OCI-LY7 (cell line): ENCODE measurements around the gene DCAF5. TPM values are rescaled to one million over a fixed set of nuclear protein-coding genes. Genes with fewer than 3 reads are reported as not detected.

Experiments used
- BruUV-seq: library from RNA; stranded (reverse); fragments of 400-500 nt; replicated peaks from 2 replicates; lab custom pipeline; 2021; lab: Mats Ljungman, UMichigan
- CTCF ChIA-PET: fragments of 300-600 bp; sonication (Branson Sonifier 250); formaldehyde crosslinking; loops from one replicate; lab custom pipeline; 2022; ENCODE audit warnings: antibody characterized with exemption; ENCODE audit not compliant: unreplicated experiment; lab: Charles Lee
- POLR2A ChIA-PET: fragments of 300-600 bp; sonication (Branson Sonifier 250); formaldehyde crosslinking; loops from one replicate; lab custom pipeline; 2022; ENCODE audit warnings: antibody characterized with exemption; lab: Charles Lee
- DNase-seq: peaks from one replicate; pipeline ENCODE4 v3.0.0-alpha.2; 2015; ENCODE audit warnings: low spot score
- H2AFZ ChIP-seq: fragments of 200-600 bp; sonication (generic), shearing (Covaris generic); 2 replicates; pipeline ENCODE4 v1.6.1; 2014; ENCODE audit warnings: mild to moderate bottlenecking, antibody characterized with exemption, low read length, moderate library complexity
- H3K27ac ChIP-seq: fragments of 200-600 bp; sonication (generic); 2 replicates; pipeline ENCODE4 v1.5.1; 2014; ENCODE audit warnings: mixed run types, low read depth, mild to moderate bottlenecking, moderate library complexity, low read length, inconsistent platforms; ENCODE audit not compliant: poor library complexity, severe bottlenecking
- H3K36me3 ChIP-seq: fragments of 200-600 bp; sonication (generic); 2 replicates; pipeline ENCODE4 v1.6.1; 2014; ENCODE audit warnings: mild to moderate bottlenecking, antibody characterized with exemption, low read length, moderate library complexity, mixed read lengths; ENCODE audit not compliant: insufficient read depth
- H3K4me1 ChIP-seq: fragments of 200-600 bp; sonication (generic); 2 replicates; pipeline ENCODE4 v1.5.1; 2014; ENCODE audit warnings: mild to moderate bottlenecking, low read length; ENCODE audit not compliant: insufficient read depth, poor library complexity, severe bottlenecking
- H3K4me2 ChIP-seq: fragments of 200-600 bp; sonication (generic); 2 replicates; pipeline ENCODE4 v1.6.1; 2014; ENCODE audit warnings: mild to moderate bottlenecking, low read length
- H3K4me3 ChIP-seq: fragments of 200-600 bp; sonication (generic); 2 replicates; pipeline ENCODE4 v1.5.1; 2014; ENCODE audit warnings: mild to moderate bottlenecking, low read depth, low read length; ENCODE audit not compliant: poor library complexity, severe bottlenecking
- H3K79me2 ChIP-seq: fragments of 200-600 bp; sonication (generic); 2 replicates; pipeline ENCODE4 v1.6.1; 2016; ENCODE audit warnings: low read depth, mild to moderate bottlenecking, low read length, moderate library complexity, mixed read lengths; ENCODE audit not compliant: insufficient read depth
- H3K9me2 ChIP-seq: fragments of 200-600 bp; sonication (generic); 2 replicates; pipeline ENCODE4 v1.6.1; 2016; ENCODE audit warnings: mild to moderate bottlenecking, low read length, mixed read lengths; ENCODE audit not compliant: insufficient read depth
- H3K9me3 ChIP-seq: fragments of 200-600 bp; sonication (generic); 2 replicates; pipeline ENCODE4 v1.6.1; 2014; ENCODE audit warnings: mild to moderate bottlenecking, mixed run types, low read length, mixed read lengths
- H4K20me1 ChIP-seq: fragments of 200-600 bp; sonication (generic); 2 replicates; pipeline ENCODE4 v1.6.1; 2014; ENCODE audit warnings: mild to moderate bottlenecking, antibody characterized with exemption, low read length, moderate library complexity, mixed read lengths; ENCODE audit not compliant: insufficient read depth
- EZH2phosphoT487 ChIP-seq: fragments of 200-600 bp; sonication (generic); IDR thresholded peaks from 2 replicates; pipeline ENCODE4 v1.6.1; 2018; ENCODE audit warnings: low read depth, borderline replicate concordance, mild to moderate bottlenecking, mixed run types, antibody characterized with exemption, low read length, moderate library complexity, mixed read lengths
- intact Hi-C: fragments of 100-400 bp; cut with micrococcal nuclease; formaldehyde crosslinking; loops from one replicate; pipeline ENCODE4 v1.10.0; 2022; ENCODE audit not compliant: unreplicated experiment
- total RNA-seq, 2 experiments: library from RNA; depleted of rRNA in 1 of 2; stranded (reverse); fragments of >200 nt in 1 of 2; shearing (Covaris generic) in 1 of 2; gene quantifications; 2 replicates each; pipeline ENCODE4 v1.2.3, GENCODE V29; 2014 to 2022
- TF ChIP-seq, protein P1 (sequence below): fragments of 200-600 bp; sonication (generic); conservative IDR thresholded peaks from 2 replicates; pipeline ENCODE4 v1.5.1; 2014; ENCODE audit warnings: mild to moderate bottlenecking, antibody characterized with exemption, low read length, moderate library complexity, mixed read lengths

Gene DCAF5
- total RNA-seq, 2 experiments from 2014 or later, result 23.1 to 46.0 TPM

DNA sequence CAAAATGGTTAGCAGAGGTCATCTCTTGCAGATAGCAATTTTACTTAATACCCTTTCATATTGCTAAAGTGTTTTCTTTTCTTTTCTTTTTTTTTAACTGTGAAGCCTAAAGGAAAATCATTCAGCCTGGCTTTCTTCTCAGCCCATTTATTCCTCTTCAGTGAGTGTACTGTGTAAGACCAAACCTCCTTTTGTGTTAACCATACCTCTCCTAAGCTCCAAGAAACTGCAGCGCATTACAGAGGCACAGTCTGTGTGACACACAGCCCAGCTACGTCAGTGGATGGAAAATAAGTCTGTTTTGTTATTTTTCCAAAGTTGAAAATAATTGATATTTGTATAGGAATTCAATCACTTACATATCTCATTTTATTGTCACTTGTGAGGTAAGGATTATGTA, 21.7 kb downstream of the DCAF5 start:
- peaks cover 28% of the 10 kb centered on the region; the same call in 1 of the 2 replicates for H3K79me2 ChIP-seq
- no peak overlapping the region for H2AFZ ChIP-seq
- H3K36me3 ChIP-seq, result peaks cover 10% of the 10 kb centered on the region; the same call in 1 of the 2 replicates
- no peak for TF ChIP-seq EZH2phosphoT487
- TF ChIP-seq, protein P1, sequence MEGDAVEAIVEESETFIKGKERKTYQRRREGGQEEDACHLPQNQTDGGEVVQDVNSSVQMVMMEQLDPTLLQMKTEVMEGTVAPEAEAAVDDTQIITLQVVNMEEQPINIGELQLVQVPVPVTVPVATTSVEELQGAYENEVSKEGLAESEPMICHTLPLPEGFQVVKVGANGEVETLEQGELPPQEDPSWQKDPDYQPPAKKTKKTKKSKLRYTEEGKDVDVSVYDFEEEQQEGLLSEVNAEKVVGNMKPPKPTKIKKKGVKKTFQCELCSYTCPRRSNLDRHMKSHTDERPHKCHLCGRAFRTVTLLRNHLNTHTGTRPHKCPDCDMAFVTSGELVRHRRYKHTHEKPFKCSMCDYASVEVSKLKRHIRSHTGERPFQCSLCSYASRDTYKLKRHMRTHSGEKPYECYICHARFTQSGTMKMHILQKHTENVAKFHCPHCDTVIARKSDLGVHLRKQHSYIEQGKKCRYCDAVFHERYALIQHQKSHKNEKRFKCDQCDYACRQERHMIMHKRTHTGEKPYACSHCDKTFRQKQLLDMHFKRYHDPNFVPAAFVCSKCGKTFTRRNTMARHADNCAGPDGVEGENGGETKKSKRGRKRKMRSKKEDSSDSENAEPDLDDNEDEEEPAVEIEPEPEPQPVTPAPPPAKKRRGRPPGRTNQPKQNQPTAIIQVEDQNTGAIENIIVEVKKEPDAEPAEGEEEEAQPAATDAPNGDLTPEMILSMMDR, result no peak
- no peak for DNase-seq
- ChIA-PET POLR2A (interaction anchor here (0.6 to 1.3 kb wide), 4 partner anchors 10 to 214 kb away, joined by 3 to 5 read pairs (median 3); no protein-coding TSS in a partner anchor), CTCF (no interaction called here)
- no peak overlapping the region for H3K4me2 ChIP-seq
- BruUV-seq, result no TSS peak
- H3K4me3 ChIP-seq, result no peak overlapping the region
- H4K20me1 ChIP-seq, result peaks cover 8% of the 10 kb centered on the region; the same call in 1 of the 2 replicates
- H3K27ac ChIP-seq, result no peak overlapping the region
- intact Hi-C loops, result no loop called here
- H3K4me1 ChIP-seq, result no peaks in the 10 kb centered on the region
- H3K9me3 ChIP-seq, result no peaks in the 10 kb centered on the region
- H3K9me2 ChIP-seq, result no peaks in the 10 kb centered on the region

DNA sequence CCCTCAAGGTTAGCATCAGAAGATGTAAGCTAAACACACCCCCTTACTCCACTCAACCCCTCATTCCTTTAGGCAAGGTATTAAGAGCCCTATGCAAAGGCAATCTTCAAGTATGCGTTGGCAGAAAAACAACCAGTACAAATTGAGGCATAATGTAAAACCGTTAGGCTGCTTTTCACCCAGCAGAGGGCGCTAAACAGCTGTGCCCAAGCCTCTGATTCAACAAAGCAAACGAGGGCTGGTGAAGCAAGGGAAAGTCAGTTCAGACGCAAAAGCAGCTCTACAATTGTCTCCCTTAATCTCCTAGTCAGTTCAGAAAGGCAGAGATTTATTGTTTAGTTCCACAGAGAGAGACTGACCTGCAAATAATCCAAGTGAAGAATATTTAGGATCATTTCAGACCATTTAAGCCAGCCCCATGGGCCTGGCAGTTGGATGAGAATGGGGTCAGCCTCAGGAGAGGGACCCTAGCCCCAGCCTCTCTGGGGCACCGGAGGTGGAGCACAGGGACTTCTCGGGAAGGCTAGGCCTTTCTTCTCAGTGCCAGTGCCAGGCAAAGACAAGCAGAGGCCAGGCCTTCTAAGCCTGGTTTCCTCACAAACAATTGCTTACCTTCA, 23.5 kb downstream of the DCAF5 start:
- Histone ChIP-seq H3K9me3 (no peaks in the 10 kb centered on the region), H3K79me2 (peaks cover 28% of the 10 kb centered on the region; the same call in 1 of the 2 replicates), H2AFZ (no peak overlapping the region), H3K4me2 (no peak overlapping the region), H3K9me2 (no peaks in the 10 kb centered on the region), H3K27ac (no peak overlapping the region), H3K4me3 (no peak overlapping the region), H4K20me1 (peaks cover 16% of the 10 kb centered on the region), H3K36me3 (peaks cover 6% of the 10 kb centered on the region; the same call in 1 of the 2 replicates), H3K4me1 (no peaks in the 10 kb centered on the region)
- no peak for TF ChIP-seq EZH2phosphoT487
- TF ChIP-seq, protein P1, result peak; percentile 97
- CTCF ChIA-PET, result interaction anchor here (0.9 kb wide), 1 partner anchor 13 kb away, joined by 3 read pairs; no protein-coding TSS in a partner anchor
- POLR2A ChIA-PET, result interaction anchor here (0.7 kb wide), 1 partner anchor 1105 kb away, joined by 3 read pairs; no protein-coding TSS in a partner anchor
- intact Hi-C loops, result loop anchor here (1.0 to 5.0 kb wide), 2 partner anchors 22 to 113 kb away; no protein-coding TSS in a partner anchor
- peak; percentile 79 for DNase-seq
- BruUV-seq, result no TSS peak

DNA sequence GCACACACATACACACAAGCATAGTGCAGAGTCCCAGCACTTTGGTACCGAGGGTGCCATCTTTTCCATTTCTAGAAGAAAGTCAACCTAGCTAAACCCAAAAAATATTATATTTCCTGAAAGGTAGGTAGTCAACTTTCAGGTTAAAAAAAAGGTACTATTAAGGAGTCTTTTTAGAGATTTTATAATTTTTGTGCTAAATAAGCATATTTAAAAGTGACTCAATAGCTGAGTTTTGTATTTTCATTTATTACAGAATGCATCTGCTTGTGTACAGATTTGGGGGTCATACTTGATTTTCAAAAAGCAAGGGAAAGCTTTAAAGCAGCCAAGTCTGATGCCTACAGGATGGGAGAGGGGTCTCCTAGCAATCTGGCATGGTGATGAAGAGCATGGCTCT, 34.6 kb downstream of the DCAF5 start:
- intact Hi-C loops, result no loop called here
- no TSS peak for BruUV-seq
- no peak for DNase-seq

More for the DNA sequence above, 34.6 kb downstream of the DCAF5 start:
- Histone ChIP-seq H4K20me1 (no peaks in the 10 kb centered on the region), H3K36me3 (peaks cover 82% of the 10 kb centered on the region), H3K4me2 (no peak overlapping the region), H3K9me2 (no peaks in the 10 kb centered on the region), H3K9me3 (no peaks in the 10 kb centered on the region), H2AFZ (no peak overlapping the region), H3K4me1 (peaks cover 5% of the 10 kb centered on the region), H3K4me3 (no peak overlapping the region), H3K27ac (no peak overlapping the region), H3K79me2 (no peaks in the 10 kb centered on the region)
- TF ChIP-seq EZH2phosphoT487, result no peak
- TF ChIP-seq, protein P1, result no peak
- ChIA-PET POLR2A (interaction anchor here (0.6 kb wide), 1 partner anchor 247 kb away, joined by 3 read pairs; no protein-coding TSS in a partner anchor), CTCF (no interaction called here)
